MCF 10A (cell line): ENCODE results near the gene FAM20B. TPM values are rescaled to one million over a fixed set of nuclear protein-coding genes. Genes with fewer than 3 reads are reported as not detected.
A peak's percentile ranks its signal among the peaks of the same experiment; 100 is the strongest.

ENCODE experiments used
- BruUV-seq: library from RNA; stranded (reverse); fragments of 400-500 nt; replicated peaks from 2 replicates; lab custom pipeline; 2021; lab: Mats Ljungman, UMichigan
- CTCF ChIA-PET: fragments of 300-600 bp; sonication (Branson Sonifier 250); formaldehyde crosslinking; extraction: SDS; loops from one replicate; lab custom pipeline; 2021; ENCODE audit warnings: antibody characterized with exemption, inconsistent platforms; lab: Yijun Ruan, JAX
- POLR2A ChIA-PET: fragments of 300-600, 350-650 bp; sonication (Branson Sonifier 250); formaldehyde crosslinking; extraction: SDS; loops from one replicate; lab custom pipeline; 2020; ENCODE audit warnings: antibody characterized with exemption, inconsistent platforms; lab: Yijun Ruan, JAX
- DNase-seq: peaks from one replicate; pipeline ENCODE4 v3.0.0-alpha.2; 2018; ENCODE audit not compliant: unreplicated experiment
- H3K27ac Mint-ChIP-seq: one replicate; pipeline ENCODE4 v1.8.0; 2022; ENCODE audit warnings: mild to moderate bottlenecking, low read depth, mixed read lengths; ENCODE audit not compliant: unreplicated experiment
- H3K27me3 Mint-ChIP-seq: one replicate; pipeline ENCODE4 v1.8.0; 2022; ENCODE audit warnings: mixed read lengths; ENCODE audit not compliant: insufficient read depth, unreplicated experiment
- H3K36me3 Mint-ChIP-seq: one replicate; pipeline ENCODE4 v1.8.0; 2022; ENCODE audit warnings: mild to moderate bottlenecking, moderate library complexity, mixed read lengths; ENCODE audit not compliant: insufficient read depth, unreplicated experiment
- H3K4me1 Mint-ChIP-seq: one replicate; pipeline ENCODE4 v1.8.0; 2022; ENCODE audit warnings: mixed read lengths; ENCODE audit not compliant: insufficient read depth, unreplicated experiment
- H3K4me3 Mint-ChIP-seq: one replicate; pipeline ENCODE4 v1.8.0; 2022; ENCODE audit warnings: mild to moderate bottlenecking, moderate library complexity, mixed read lengths; ENCODE audit not compliant: unreplicated experiment
- H3K9me3 Mint-ChIP-seq: one replicate; pipeline ENCODE4 v1.8.0; 2022; ENCODE audit warnings: mixed read lengths; ENCODE audit not compliant: unreplicated experiment
- intact Hi-C: fragments of 100-400 bp; cut with micrococcal nuclease; formaldehyde crosslinking; loops from 2 replicates; pipeline ENCODE4 v1.14.1; 2022
- total RNA-seq: library from RNA; stranded (reverse); gene quantifications from 2 replicates; pipeline ENCODE4 v1.2.3, GENCODE V29; 2022
- TF ChIP-seq, protein P1 (sequence below): fragments of 200-600 bp; IDR thresholded peaks from one replicate; pipeline ENCODE4 v1.8.0; 2022; ENCODE audit warnings: antibody characterized with exemption, mild to moderate bottlenecking; ENCODE audit not compliant: unreplicated experiment

Gene FAM20B
- total RNA-seq, 1 experiment from 2014 or later, result 45.0 TPM

DNA sequence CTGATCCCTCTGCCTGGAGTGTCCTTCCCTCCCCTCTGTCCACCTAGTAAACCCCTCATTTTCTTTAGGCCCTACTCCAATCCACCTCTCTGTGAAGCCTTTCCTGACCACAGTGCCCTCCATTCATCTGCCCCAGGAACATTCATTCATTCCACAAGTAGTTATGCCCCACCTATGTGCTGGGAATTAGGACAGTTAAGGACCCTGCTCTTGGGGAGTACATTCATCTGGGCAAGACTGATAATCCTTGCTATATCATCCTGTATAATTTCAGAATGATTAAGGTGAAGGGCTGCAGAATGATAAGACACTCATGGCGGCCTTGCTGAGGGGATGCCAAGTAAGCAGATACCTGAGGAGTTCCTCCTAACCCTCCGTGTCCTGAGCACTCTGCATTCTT is 10.3 kb upstream of the FAM20B start:
- intact Hi-C loops, result loop anchor here (5.0 to 10.0 kb wide), 2 partner anchors 277 to 349 kb away; partner anchors contain the start of genes AXDND1 and SOAT1
- ChIA-PET POLR2A (no interaction called here), CTCF (interaction anchor here (0.6 to 3.7 kb wide), 5 partner anchors 9 to 472 kb away, joined by 3 to 63 read pairs (median 5); no protein-coding TSS in a partner anchor)
- no peak for DNase-seq
- H3K27ac Mint-ChIP-seq, result peak overlapping the region; percentile 57
- peaks cover 32% of the 10 kb centered on the region for H3K4me1 Mint-ChIP-seq
- BruUV-seq, result no TSS peak
- no peaks in the 10 kb centered on the region for H3K9me3 Mint-ChIP-seq
- H3K36me3 Mint-ChIP-seq, result no peaks in the 10 kb centered on the region
- H3K4me3 Mint-ChIP-seq, result no peak overlapping the region
- no peaks in the 10 kb centered on the region for H3K27me3 Mint-ChIP-seq
- TF ChIP-seq, protein P1, sequence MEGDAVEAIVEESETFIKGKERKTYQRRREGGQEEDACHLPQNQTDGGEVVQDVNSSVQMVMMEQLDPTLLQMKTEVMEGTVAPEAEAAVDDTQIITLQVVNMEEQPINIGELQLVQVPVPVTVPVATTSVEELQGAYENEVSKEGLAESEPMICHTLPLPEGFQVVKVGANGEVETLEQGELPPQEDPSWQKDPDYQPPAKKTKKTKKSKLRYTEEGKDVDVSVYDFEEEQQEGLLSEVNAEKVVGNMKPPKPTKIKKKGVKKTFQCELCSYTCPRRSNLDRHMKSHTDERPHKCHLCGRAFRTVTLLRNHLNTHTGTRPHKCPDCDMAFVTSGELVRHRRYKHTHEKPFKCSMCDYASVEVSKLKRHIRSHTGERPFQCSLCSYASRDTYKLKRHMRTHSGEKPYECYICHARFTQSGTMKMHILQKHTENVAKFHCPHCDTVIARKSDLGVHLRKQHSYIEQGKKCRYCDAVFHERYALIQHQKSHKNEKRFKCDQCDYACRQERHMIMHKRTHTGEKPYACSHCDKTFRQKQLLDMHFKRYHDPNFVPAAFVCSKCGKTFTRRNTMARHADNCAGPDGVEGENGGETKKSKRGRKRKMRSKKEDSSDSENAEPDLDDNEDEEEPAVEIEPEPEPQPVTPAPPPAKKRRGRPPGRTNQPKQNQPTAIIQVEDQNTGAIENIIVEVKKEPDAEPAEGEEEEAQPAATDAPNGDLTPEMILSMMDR, result no peak

DNA sequence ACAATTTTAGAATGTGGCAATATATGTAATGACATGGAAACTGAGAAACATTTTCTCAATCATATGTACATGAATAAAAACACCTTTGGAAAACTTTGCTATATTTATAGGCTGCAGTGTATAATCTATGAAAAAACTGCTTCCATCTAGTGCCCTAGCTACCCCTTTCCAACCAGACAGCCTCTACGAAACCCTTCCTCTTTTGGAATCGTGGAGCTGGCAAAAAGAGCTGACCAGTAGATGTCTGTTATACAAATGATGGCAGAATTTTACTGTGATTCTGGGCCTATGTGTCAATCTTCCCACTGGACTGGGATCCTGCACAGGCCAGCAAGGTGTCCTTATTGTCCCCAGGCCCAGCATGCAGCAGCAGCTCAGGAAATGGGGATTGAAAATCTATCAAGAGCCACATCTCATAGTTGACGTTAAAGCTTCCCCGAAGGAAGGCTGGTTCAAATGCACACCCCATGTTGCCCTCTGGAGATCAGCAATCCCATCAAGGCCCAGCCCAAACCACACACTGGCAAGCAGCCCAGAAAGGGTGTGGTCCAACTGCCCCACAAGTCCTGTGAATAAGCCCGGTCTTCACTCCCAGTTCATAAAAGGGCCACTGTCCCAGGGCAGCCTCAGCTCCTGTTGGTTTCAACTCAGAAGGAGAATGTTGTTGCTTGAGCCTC is 8.8 kb upstream of the FAM20B start:
- peaks cover 30% of the 10 kb centered on the region for H3K4me1 Mint-ChIP-seq
- no peaks in the 10 kb centered on the region for H3K27me3 Mint-ChIP-seq
- peak overlapping the region; percentile 26 for H3K4me3 Mint-ChIP-seq
- peak; percentile 99 for DNase-seq
- TF ChIP-seq, protein P1, result no peak
- peak overlapping the region; percentile 54 for H3K27ac Mint-ChIP-seq
- CTCF ChIA-PET, result interaction anchor here (0.5 to 3.7 kb wide), 14 partner anchors 9 to 798 kb away, joined by 3 to 63 read pairs (median 4); no protein-coding TSS in a partner anchor
- POLR2A ChIA-PET, result interaction anchor here (0.6 to 3.0 kb wide), 20 partner anchors 12 to 480 kb away, joined by 3 to 59 read pairs (median 3); partner anchors contain the start of genes SOAT1 and TOR3A
- H3K36me3 Mint-ChIP-seq, result no peaks in the 10 kb centered on the region
- BruUV-seq, result no TSS peak
- no peaks in the 10 kb centered on the region for H3K9me3 Mint-ChIP-seq
- intact Hi-C loops, result loop anchor here (5.0 to 10.0 kb wide), 2 partner anchors 275 to 348 kb away; partner anchors contain the start of genes AXDND1 and SOAT1

DNA sequence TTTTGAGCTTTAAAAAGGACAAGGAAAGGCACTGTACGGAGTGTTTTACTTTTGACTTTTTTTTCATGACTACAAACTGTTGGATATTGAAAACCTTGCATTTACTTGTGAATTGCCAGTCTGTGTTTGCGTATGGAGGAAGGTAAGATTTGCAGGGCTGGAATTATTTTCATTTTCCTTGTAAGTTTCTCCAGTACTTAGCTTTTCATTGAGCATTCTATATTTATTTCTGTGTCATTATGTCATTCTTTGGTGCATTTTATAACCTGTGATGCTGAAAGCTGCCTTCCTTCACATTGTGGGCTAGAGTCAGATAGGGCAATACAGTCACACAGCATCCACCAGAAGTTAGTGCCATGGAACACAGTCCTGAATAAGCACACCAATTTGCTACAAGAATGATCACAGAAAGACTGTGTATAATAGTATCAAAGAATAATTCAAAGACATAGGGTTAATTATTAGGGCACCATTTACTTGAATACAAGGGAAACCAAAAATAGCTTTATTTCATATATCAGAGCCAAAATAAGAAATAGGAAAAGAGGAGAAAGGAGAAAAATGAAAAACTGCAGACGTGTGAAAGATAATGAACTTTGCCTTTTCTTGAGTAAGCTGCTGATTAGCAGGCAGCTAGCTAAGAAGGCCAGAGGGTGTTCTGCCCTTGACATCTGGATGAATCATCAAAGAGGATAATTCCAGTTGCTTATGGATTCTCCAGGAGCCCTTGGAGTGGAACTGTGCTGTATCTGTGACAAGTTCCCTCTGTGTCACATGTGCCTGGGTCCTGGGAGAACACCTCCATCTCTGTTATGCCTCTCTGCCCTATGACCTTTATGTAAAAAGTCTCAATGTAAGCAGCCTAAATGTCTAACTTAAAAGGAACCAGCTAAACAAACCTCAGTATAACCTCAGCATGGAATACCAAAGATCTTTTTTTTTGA is 8.0 kb upstream of the FAM20B start:
- no peaks in the 10 kb centered on the region for H3K36me3 Mint-ChIP-seq
- peak overlapping the region; percentile 26 for H3K4me3 Mint-ChIP-seq
- CTCF ChIA-PET, result interaction anchor here (0.5 to 3.7 kb wide), 17 partner anchors 10 to 797 kb away, joined by 3 to 63 read pairs (median 3); no protein-coding TSS in a partner anchor
- peak overlapping the region; percentile 54 for H3K27ac Mint-ChIP-seq
- TF ChIP-seq, protein P1, result no peak
- no peaks in the 10 kb centered on the region for H3K9me3 Mint-ChIP-seq
- BruUV-seq, result no TSS peak
- intact Hi-C loops, result loop anchor here (5.0 to 10.0 kb wide), 2 partner anchors 275 to 347 kb away; partner anchors contain the start of genes AXDND1 and SOAT1
- peak; percentile 78 for DNase-seq
- H3K4me1 Mint-ChIP-seq, result peaks cover 22% of the 10 kb centered on the region
- H3K27me3 Mint-ChIP-seq, result no peaks in the 10 kb centered on the region
- POLR2A ChIA-PET, result interaction anchor here (0.6 to 3.0 kb wide), 23 partner anchors 12 to 696 kb away, joined by 3 to 59 read pairs (median 3); partner anchors contain the start of genes SOAT1 and TOR3A
